ENCODE measurements around the gene DAPK3. TPM values are rescaled to one million over a fixed set of nuclear protein-coding genes. Genes with fewer than 3 reads are reported as not detected.
"Not testable (repeated sequence)": the region's sequence is repeated elsewhere in the genome, so short reads cannot be mapped to it uniquely, and the experiment has no call there.

Gene DAPK3
- total and polyA plus RNA-seq, 5 donors = 67.8 to 122 (median 101) TPM

- intact Hi-C loops (cut with DNase I) = no loop called here
- H3K27me3 ChIP-seq (ENCODE audit: control insufficient read depth, insufficient read depth) = no peaks in the 10 kb centered on the region
- ATAC-seq (peak; percentile 1), DNase-seq (peak in 2 of 3 donors; percentile 64 to 68)
- H3K9me3 ChIP-seq (ENCODE audit: control insufficient read depth, low read length) = no peaks in the 10 kb centered on the region
- no peaks in the 10 kb centered on the region for H3K4me1 ChIP-seq (ENCODE audit: control insufficient read depth, insufficient read depth, low read length)
- H3K4me3 ChIP-seq (ENCODE audit: low read length) = no peak overlapping the region
- WGBS = 89% methylated on average over 59 of the region's 59 CpGs
- no peak overlapping the region for H3K27ac ChIP-seq (ENCODE audit: low read length)
Measured at GRCh38 chr19:3977242-3978143, 6.6 kb upstream of the DAPK3 start.

- intact Hi-C loops (cut with DNase I) = no loop called here
- WGBS = 89% methylated on average over 29 of the region's 29 CpGs
- ATAC-seq (peak; percentile 3 to 13), DNase-seq (peak in 2 of 3 donors; percentile 60 to 87)
- H3K27me3 ChIP-seq (ENCODE audit: control insufficient read depth, insufficient read depth) = no peaks in the 10 kb centered on the region
- H3K4me1 ChIP-seq (ENCODE audit: control insufficient read depth, insufficient read depth, low read length) = no peaks in the 10 kb centered on the region
- no peak overlapping the region for H3K27ac ChIP-seq (ENCODE audit: low read length)
- H3K4me3 ChIP-seq (ENCODE audit: low read length) = no peak overlapping the region
- H3K9me3 ChIP-seq (ENCODE audit: control insufficient read depth, low read length) = no peaks in the 10 kb centered on the region
Measured at GRCh38 chr19:3976495-3977241, 5.8 kb upstream of the DAPK3 start.

GRCh38 chr19:3975637-3976087 lies 4.8 kb upstream of the DAPK3 start:
- no peaks in the 10 kb centered on the region for H3K27me3 ChIP-seq (ENCODE audit: control insufficient read depth, insufficient read depth)
- no peaks in the 10 kb centered on the region for H3K4me1 ChIP-seq (ENCODE audit: control insufficient read depth, insufficient read depth, low read length)
- intact Hi-C loops (cut with DNase I) = no loop called here
- WGBS = 78% methylated on average over 14 of the region's 14 CpGs
- no peak overlapping the region for H3K4me3 ChIP-seq (ENCODE audit: low read length)
- DNase-seq (peak in 2 of 3 donors; percentile 58 to 59), ATAC-seq (no peak)
- H3K9me3 ChIP-seq (ENCODE audit: control insufficient read depth, low read length) = no peaks in the 10 kb centered on the region
- H3K27ac ChIP-seq (ENCODE audit: low read length) = no peak overlapping the region

GRCh38 chr19:3975144-3975543 lies 4.2 kb upstream of the DAPK3 start:
- H3K27ac ChIP-seq (ENCODE audit: low read length) = no peak overlapping the region
- 82% methylated on average over 8 of the region's 8 CpGs for WGBS
- no peak for DNase-seq

GRCh38 chr19:3970313-3970807 lies 539 bp downstream of the DAPK3 start:
- intact Hi-C loops (cut with DNase I) = no loop called here
- ATAC-seq = no peak
- H3K4me1 ChIP-seq (ENCODE audit: control insufficient read depth, insufficient read depth, low read length) = peaks cover 10% of the 10 kb centered on the region

More at GRCh38 chr19:3975144-3975543, 4.2 kb upstream of the DAPK3 start:
- no peaks in the 10 kb centered on the region for H3K4me1 ChIP-seq (ENCODE audit: control insufficient read depth, insufficient read depth, low read length)
- H3K27me3 ChIP-seq (ENCODE audit: control insufficient read depth, insufficient read depth) = no peaks in the 10 kb centered on the region
- ATAC-seq = no peak
- H3K4me3 ChIP-seq (ENCODE audit: low read length) = no peak overlapping the region
- no peaks in the 10 kb centered on the region for H3K9me3 ChIP-seq (ENCODE audit: control insufficient read depth, low read length)
- intact Hi-C loops (cut with DNase I) = no loop called here

GRCh38 chr19:3969435-3970312 lies 1.2 kb downstream of the DAPK3 start:
- ATAC-seq (peak in 1 of 2 donors; percentile 0), DNase-seq (peak in 1 of 3 donors; percentile 2)
- Histone ChIP-seq H3K27ac (ENCODE audit: low read length) (peak overlapping the region; percentile 92), H3K27me3 (ENCODE audit: control insufficient read depth, insufficient read depth) (no peaks in the 10 kb centered on the region), H3K4me1 (ENCODE audit: control insufficient read depth, insufficient read depth, low read length) (peaks cover 10% of the 10 kb centered on the region), H3K9me3 (ENCODE audit: control insufficient read depth, low read length) (no peaks in the 10 kb centered on the region), H3K4me3 (ENCODE audit: low read length) (peak overlapping the region; percentile 94)
- WGBS = 14% methylated on average over 23 of the region's 23 CpGs
- intact Hi-C loops (cut with DNase I) = no loop called here

More at GRCh38 chr19:3970313-3970807, 539 bp downstream of the DAPK3 start:
- H3K9me3 ChIP-seq (ENCODE audit: control insufficient read depth, low read length) = no peaks in the 10 kb centered on the region
- 1% methylated on average over 22 of the region's 22 CpGs for WGBS
- DNase-seq = no peak
- peak overlapping the region; percentile 92 for H3K27ac ChIP-seq (ENCODE audit: low read length)
- no peaks in the 10 kb centered on the region for H3K27me3 ChIP-seq (ENCODE audit: control insufficient read depth, insufficient read depth)
- peak overlapping the region; percentile 94 for H3K4me3 ChIP-seq (ENCODE audit: low read length)

- WGBS = 12% methylated on average over 9 of the region's 9 CpGs
Measured at GRCh38 chr19:3968556-3969434, 2.1 kb downstream of the DAPK3 start.

GRCh38 chr19:3967983-3968382 lies 2.9 kb downstream of the DAPK3 start:
- peaks cover 10% of the 10 kb centered on the region for H3K4me1 ChIP-seq (ENCODE audit: control insufficient read depth, insufficient read depth, low read length)
- ATAC-seq; DNase-seq; intact Hi-C loops (cut with DNase I); H3K9me3 ChIP-seq (ENCODE audit: control insufficient read depth, low read length); H3K27me3 ChIP-seq (ENCODE audit: control insufficient read depth, insufficient read depth); H3K4me3 ChIP-seq (ENCODE audit: low read length): not testable (repeated sequence)
- peak overlapping the region; percentile 91 for H3K27ac ChIP-seq (ENCODE audit: low read length)
- WGBS = 85% methylated on average over 12 of the region's 12 CpGs

More at GRCh38 chr19:3968556-3969434, 2.1 kb downstream of the DAPK3 start:
- no peaks in the 10 kb centered on the region for H3K9me3 ChIP-seq (ENCODE audit: control insufficient read depth, low read length)
- ATAC-seq (peak; percentile 89), DNase-seq (peak; percentile 92 to 96 (median 95))
- intact Hi-C loops (cut with DNase I) = no loop called here
- peaks cover 10% of the 10 kb centered on the region for H3K4me1 ChIP-seq (ENCODE audit: control insufficient read depth, insufficient read depth, low read length)
- peak overlapping the region; percentile 92 for H3K27ac ChIP-seq (ENCODE audit: low read length)
- H3K4me3 ChIP-seq (ENCODE audit: low read length) = no peak overlapping the region
- no peaks in the 10 kb centered on the region for H3K27me3 ChIP-seq (ENCODE audit: control insufficient read depth, insufficient read depth)

- H3K4me1 ChIP-seq (ENCODE audit: control insufficient read depth, insufficient read depth, low read length) = peaks cover 10% of the 10 kb centered on the region
- 68% methylated on average over 30 of the region's 30 CpGs for WGBS
- H3K4me3 ChIP-seq (ENCODE audit: low read length) = no peak overlapping the region
- no peaks in the 10 kb centered on the region for H3K27me3 ChIP-seq (ENCODE audit: control insufficient read depth, insufficient read depth)
- intact Hi-C loops (cut with DNase I) = no loop called here
- H3K9me3 ChIP-seq (ENCODE audit: control insufficient read depth, low read length) = no peaks in the 10 kb centered on the region
- peak in 1 of 3 donors; percentile 65 for DNase-seq
- no peak for ATAC-seq
- peak overlapping the region; percentile 63 for H3K27ac ChIP-seq (ENCODE audit: low read length)
Measured at GRCh38 chr19:3966051-3967017, 4.6 kb downstream of the DAPK3 start.

All from right cardiac atrium (tissue), 5 donors.